GM12878 (cell line): Measurements from ENCODE around the gene DEFB110.

ENCODE experiments used
- CREB1 ChIP-seq: IDR thresholded peaks from 2 replicates; pipeline ENCODE4 v1.6.1; 2012; ENCODE audit warnings: low read depth, mild to moderate bottlenecking, inconsistent platforms
- CTCF ChIP-seq, 3 experiments: IDR thresholded peaks in 2 of 3; conservative IDR thresholded peaks in 1 of 3; 2 replicates each; pipeline ENCODE4 v1.5.1; 2011; ENCODE audit warnings: low read depth in 3 of 3, low read length in 3 of 3, mild to moderate bottlenecking in 3 of 3, control low read depth in 2 of 3, moderate library complexity in 2 of 3, inconsistent platforms in 1 of 3, mixed read lengths in 1 of 3; ENCODE audit not compliant: control insufficient read depth in 2 of 3, insufficient read depth in 1 of 3; ENCODE audit errors: extremely low read depth in 1 of 3
- ETV6 ChIP-seq, 2 experiments: fragments of 450-650 bp in 1 of 2; IDR thresholded peaks in 1 of 2; conservative IDR thresholded peaks in 1 of 2; 2 replicates each; pipeline ENCODE4 v1.6.1; 2014; ENCODE audit warnings: antibody characterized with exemption in 1 of 2, borderline replicate concordance in 1 of 2, low read depth in 1 of 2, mild to moderate bottlenecking in 1 of 2, moderate library complexity in 1 of 2
- EZH2 ChIP-seq: IDR thresholded peaks from 2 replicates; pipeline ENCODE4 v1.6.1; 2012; ENCODE audit warnings: low read depth, mild to moderate bottlenecking, control low read depth, inconsistent platforms, low read length, borderline replicate concordance; ENCODE audit not compliant: control insufficient read depth
- FOXK2 ChIP-seq: fragments of 450-650 bp; IDR thresholded peaks from 2 replicates; pipeline ENCODE4 v1.6.1; 2017; ENCODE audit warnings: mild to moderate bottlenecking, moderate library complexity
- LARP7 ChIP-seq: fragments of 450-650 bp; IDR thresholded peaks from 2 replicates; pipeline ENCODE4 v1.6.1; 2017; ENCODE audit warnings: mild to moderate bottlenecking
- MAX ChIP-seq: IDR thresholded peaks from 2 replicates; pipeline ENCODE4 v1.6.1; 2012; ENCODE audit warnings: low read depth, low read length, improper control_type of control experiment
- RB1 ChIP-seq: fragments of 450-650 bp; formaldehyde crosslinking; IDR thresholded peaks from 2 replicates; pipeline ENCODE4 v1.6.1; 2017; ENCODE audit warnings: mild to moderate bottlenecking, borderline replicate concordance
- SUZ12 ChIP-seq: fragments of 200-600 bp; sonication (generic); IDR thresholded peaks from one replicate; pipeline ENCODE4 v1.6.1; 2018; ENCODE audit warnings: antibody characterized with exemption, mild to moderate bottlenecking; ENCODE audit not compliant: unreplicated experiment

GRCh38 chr6:50049829-50050228 is 28.0 kb upstream of the DEFB110 start, which contains the start of gene DEFB112:
- TF ChIP-seq LARP7 (no peak), RB1 (no peak), MAX (no peak), CTCF (IDR thresholded peaks at IDR 0.05 in 2 of 3, conservative IDR thresholded peaks at IDR 0.05 in 1 of 3; ENCODE audit: control insufficient read depth in 2 of 3, extremely low read depth in 1 of 3, insufficient read depth in 1 of 3, low read depth in 3 of 3, low read length in 3 of 3) (no peak), ETV6 (conservative IDR thresholded peaks at IDR 0.05 in 1 of 2, IDR thresholded peaks at IDR 0.05 in 1 of 2; ENCODE audit: borderline replicate concordance in 1 of 2, low read depth in 1 of 2) (no peak), SUZ12 (no peak), CREB1 (no peak), FOXK2 (no peak), EZH2 (no peak)
